GM19240 (cell line): ENCODE measurements around the gene RETN.

Source experiments
- DNase-seq: peaks from one replicate; pipeline ENCODE4 v3.0.0; 2011; ENCODE audit warnings: low spot score; ENCODE audit not compliant: insufficient read length

The RETN gene

GRCh38 chr19:7668842-7669241 is at the start of gene RETN:
Gene RETN (plus strand): TSS chr19:7669049. CDS start chr19:7669327, 278 bp downstream.
- DNase-seq: no peak

- no peak for DNase-seq
Observed at GRCh38 chr19:7619671-7620441, 49.0 kb upstream of the RETN start.

- no peak for DNase-seq
Observed at GRCh38 chr19:7620442-7621412, 48.1 kb upstream of the RETN start.

DNA sequence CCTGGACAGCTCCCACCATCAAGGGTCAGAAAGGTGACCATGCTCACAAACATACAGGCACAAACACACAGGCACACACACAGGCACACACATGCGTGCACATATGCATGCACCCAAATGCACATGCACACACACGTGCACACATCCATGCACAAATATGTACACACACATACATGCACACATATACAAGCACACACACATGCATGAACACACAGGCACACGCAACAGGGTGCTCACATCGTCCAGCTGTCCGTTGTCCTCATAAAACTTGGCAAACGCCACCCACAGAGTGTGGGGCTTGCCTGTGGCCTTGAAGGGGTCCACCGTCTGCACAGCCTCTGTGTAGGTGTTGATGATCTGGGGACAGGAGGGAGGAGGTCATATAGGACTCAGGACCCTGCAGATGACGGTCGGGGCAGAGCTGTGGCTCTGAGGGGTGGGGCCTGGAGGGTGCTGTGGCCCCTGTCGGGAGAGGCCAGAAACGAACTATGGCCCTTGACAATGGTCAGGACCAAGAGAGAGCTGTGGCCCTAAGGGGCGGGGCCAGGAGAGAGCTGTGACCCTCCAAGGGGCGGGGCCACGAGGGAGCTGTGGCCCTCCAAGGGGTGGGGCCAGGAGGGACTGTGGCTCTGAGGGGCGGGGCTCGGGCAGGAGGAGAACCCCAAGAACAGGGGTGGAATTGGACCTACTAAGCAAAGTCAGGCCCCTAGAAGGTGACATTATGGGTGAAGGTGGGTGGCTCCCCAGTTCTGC is 45.7 kb upstream of the RETN start:
- no peak for DNase-seq

GRCh38 chr19:7623725-7624603 is 44.9 kb upstream of the RETN start:
- DNase-seq: no peak

DNA sequence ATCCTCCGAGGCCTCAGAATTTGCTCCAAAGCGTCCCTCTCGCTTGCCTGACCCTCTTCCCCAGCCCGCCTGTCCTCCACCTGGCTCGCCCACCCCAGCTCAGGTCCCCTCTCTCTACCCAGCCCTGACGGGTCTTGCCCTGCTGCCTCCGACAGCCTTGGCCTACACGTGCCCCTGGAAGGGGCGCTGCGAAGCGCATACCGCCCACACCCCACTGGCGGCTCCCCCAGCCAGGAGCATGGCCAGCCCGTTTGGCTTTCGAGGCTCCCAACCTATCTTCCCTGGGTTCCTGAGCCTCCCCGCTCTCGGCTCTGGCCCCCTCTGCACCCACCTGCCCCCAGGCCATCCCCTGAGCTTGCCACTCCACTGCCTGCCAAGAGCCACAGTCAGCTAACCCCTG is 44.0 kb upstream of the RETN start:
- no peak for DNase-seq

GRCh38 chr19:7625763-7626372 is 43.0 kb upstream of the RETN start:
- no peak for DNase-seq

- no peak for DNase-seq
Observed at GRCh38 chr19:7627166-7627565, 41.7 kb upstream of the RETN start.

- no peak for DNase-seq
Observed at GRCh38 chr19:7628589-7629311, 40.1 kb upstream of the RETN start.

- DNase-seq: peak; percentile 100
Observed at GRCh38 chr19:7629347-7630054, 39.3 kb upstream of the RETN start, which contains the start of the genes PET100 and XAB2. Gene PET100 (plus strand): TSS chr19:7629793. CDS start chr19:7629834, 41 bp downstream. Gene XAB2 (minus strand): TSS chr19:7629545. CDS start chr19:7629527, 18 bp downstream.

- DNase-seq: no peak
Observed at GRCh38 chr19:7631577-7631976, 37.3 kb upstream of the RETN start.

GRCh38 chr19:7632340-7633203 is 36.3 kb upstream of the RETN start:
- no peak for DNase-seq

GRCh38 chr19:7633698-7634097 is 35.2 kb upstream of the RETN start, which contains the start of gene PCP2:
Gene PCP2 (minus strand): TSS chr19:7633719. CDS start chr19:7633457, 262 bp downstream.
- DNase-seq: no peak

- DNase-seq: no peak
Observed at GRCh38 chr19:7635670-7636069, 33.2 kb upstream of the RETN start.

GRCh38 chr19:7636317-7636690 is 32.5 kb upstream of the RETN start:
- no peak for DNase-seq

DNA sequence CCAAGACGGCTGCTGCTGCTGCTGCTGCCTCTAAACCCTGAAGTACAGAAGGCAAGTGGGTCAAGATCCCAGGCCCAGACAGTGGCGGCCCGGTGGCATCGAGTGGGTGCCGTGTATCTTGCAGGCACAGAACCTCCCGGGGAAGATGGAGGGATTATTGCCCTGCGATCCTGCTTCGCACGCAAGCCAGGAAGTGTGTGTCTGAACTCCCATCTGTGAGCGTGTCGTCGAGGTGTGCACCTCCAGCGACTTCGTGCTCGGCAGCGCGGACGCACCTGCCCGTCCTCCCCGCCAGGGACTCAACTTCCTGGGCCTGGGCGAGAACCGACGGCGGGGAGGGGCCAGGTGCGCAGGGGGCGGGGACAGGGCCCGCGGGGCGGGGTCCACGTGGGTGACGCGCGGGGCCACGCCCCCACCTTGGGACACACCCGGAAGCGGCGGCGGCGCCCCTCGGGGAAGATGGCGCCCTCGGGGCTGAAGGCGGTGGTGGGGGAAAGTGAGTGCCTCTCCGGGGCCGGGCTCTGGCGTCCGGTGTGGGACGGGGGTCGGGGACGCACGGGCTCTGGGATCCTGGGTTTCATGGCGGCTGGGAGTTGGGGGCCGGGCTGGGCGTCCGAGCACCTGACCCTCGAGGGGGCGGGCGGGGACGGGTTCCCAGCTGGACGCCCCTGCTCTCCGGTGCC is 32.0 kb upstream of the RETN start, which contains the start of gene STXBP2:
Gene STXBP2 (plus strand): TSS at position 420 of the 683 bp plus-strand sequence. CDS start 40 bp downstream, at position 460.
- DNase-seq: peak; percentile 98
